ENCODE measurements around the gene SUPT3H.
A peak's percentile ranks its signal among the peaks of the same experiment; 100 is the strongest.
"Not testable (repeated sequence)": the region's sequence is repeated elsewhere in the genome, so short reads cannot be mapped to it uniquely, and the experiment has no call there.

SUPT3H gene

DNA sequence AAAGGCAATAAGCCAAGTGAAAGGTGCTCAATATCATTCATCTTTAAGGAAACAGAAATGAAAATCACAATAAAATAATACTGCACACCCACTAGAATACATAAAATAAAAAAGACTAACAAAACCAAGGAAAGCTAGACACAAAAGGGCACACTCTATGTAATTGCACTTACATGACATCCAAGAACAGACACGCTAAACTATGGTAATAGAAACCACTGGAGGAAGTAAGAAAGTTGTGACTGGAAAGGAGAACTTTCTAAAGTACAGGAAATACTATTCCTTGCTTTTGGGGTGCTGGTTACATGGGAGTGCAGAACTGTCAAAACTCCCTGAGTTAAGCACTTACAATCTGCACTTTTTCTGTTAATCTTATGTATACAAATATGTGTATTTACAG is 303.3 kb downstream of the SUPT3H start:
- Histone ChIP-seq H3K4me3 (ENCODE audit: control insufficient read depth in 1 of 7, extremely low read depth in 1 of 7, insufficient read depth in 4 of 7, low read depth in 2 of 7, low read length in 6 of 7) (no peak overlapping the region), H3K27me3 (replicated peaks in 2 of 5; ENCODE audit: control insufficient read depth in 4 of 5, insufficient read depth in 5 of 5, low read length in 4 of 5) (no peaks in the 10 kb centered on the region), H3K36me3 (ENCODE audit: control insufficient read depth in 4 of 4, insufficient read depth in 4 of 4, low read length in 3 of 4) (no peaks in the 10 kb centered on the region), H3K27ac (ENCODE audit: insufficient read depth in 1 of 2, low read depth in 1 of 2, low read length in 2 of 2, poor library complexity in 1 of 2, severe bottlenecking in 2 of 2) (no peak overlapping the region), H3K4me1 (ENCODE audit: control extremely low read depth in 1 of 4, control insufficient read depth in 4 of 4, insufficient read depth in 4 of 4, low read length in 3 of 4) (peaks cover 0 to 12% (median 5%) of the 10 kb centered on the region in 4 experiments), H3K9me3 (ENCODE audit: control extremely low read depth in 1 of 5, control insufficient read depth in 4 of 5, insufficient read depth in 2 of 5, low read depth in 1 of 5, low read length in 4 of 5) (peaks cover 2 to 18% (median 7%) of the 10 kb centered on the region in 5 experiments)
- no CpG with 5 or more reads among the region's 1 CpG for whole genome bisulfite sequencing (ENCODE audit: insufficient coverage)
- ChIA-PET CTCF (no interaction called here), POLR2A (no interaction called here)
- peak in 2 of 3 donors; percentile 17 to 26 for DNase-seq

DNA sequence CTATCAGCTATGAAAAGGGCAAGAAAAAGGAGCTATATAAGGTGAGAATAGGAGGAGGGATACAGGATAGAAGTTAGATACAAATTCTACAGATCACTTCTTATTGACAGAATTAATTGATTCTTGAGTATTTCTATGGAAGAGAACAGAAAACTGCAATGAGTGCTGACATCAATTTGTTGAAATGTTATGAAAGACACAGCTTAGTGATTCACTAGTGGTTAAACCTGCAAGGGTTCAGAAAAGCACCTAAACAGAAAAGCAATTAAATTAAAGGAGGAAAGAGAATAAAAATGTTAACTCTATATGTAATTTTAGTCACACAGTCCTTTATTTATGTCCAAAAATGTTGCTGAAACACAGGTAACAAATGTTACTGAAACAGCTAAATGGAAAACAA is 304.0 kb downstream of the SUPT3H start:
- no peak for DNase-seq
- H3K4me1 ChIP-seq (ENCODE audit: control extremely low read depth in 1 of 4, control insufficient read depth in 4 of 4, insufficient read depth in 4 of 4, low read length in 3 of 4): peaks cover 0 to 12% (median 5%) of the 10 kb centered on the region in 4 experiments
- POLR2A ChIA-PET: no interaction called here
- no peaks in the 10 kb centered on the region for H3K27me3 ChIP-seq (replicated peaks in 2 of 5; ENCODE audit: control insufficient read depth in 4 of 5, insufficient read depth in 5 of 5, low read length in 4 of 5)
- CTCF ChIA-PET: interaction anchor here (0.6 kb wide), 1 partner anchor 843 kb away, joined by 3 read pairs; no protein-coding TSS in a partner anchor
- H3K27ac ChIP-seq (ENCODE audit: insufficient read depth in 1 of 2, low read depth in 1 of 2, low read length in 2 of 2, poor library complexity in 1 of 2, severe bottlenecking in 2 of 2): no peak overlapping the region
- peaks cover 0 to 11% (median 6%) of the 10 kb centered on the region in 5 experiments for H3K9me3 ChIP-seq (ENCODE audit: control extremely low read depth in 1 of 5, control insufficient read depth in 4 of 5, insufficient read depth in 2 of 5, low read depth in 1 of 5, low read length in 4 of 5)
- no peak overlapping the region for H3K4me3 ChIP-seq (ENCODE audit: control insufficient read depth in 1 of 7, extremely low read depth in 1 of 7, insufficient read depth in 4 of 7, low read depth in 2 of 7, low read length in 6 of 7)
- H3K36me3 ChIP-seq (ENCODE audit: control insufficient read depth in 4 of 4, insufficient read depth in 4 of 4, low read length in 3 of 4): no peaks in the 10 kb centered on the region

DNA sequence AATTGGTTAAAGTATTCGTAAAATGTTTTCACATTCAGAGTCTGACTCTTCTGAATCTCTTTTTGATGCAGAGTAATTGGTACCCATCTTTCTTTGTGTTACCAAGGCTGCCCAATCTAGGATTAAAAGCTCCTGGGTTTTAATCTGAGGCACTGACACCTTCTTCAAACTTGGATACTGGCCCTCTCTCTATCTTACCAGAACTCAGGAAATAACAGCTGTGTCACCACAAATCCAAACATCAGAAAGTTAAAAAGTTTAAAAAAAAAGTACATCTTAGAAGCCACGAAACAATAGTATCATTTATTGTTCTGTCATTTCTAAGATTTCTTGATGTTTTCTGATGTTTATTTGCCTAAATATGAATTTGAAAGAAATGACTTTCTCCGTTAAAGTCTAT is 305.1 kb downstream of the SUPT3H start:
- no peak overlapping the region for H3K4me3 ChIP-seq (ENCODE audit: control insufficient read depth in 1 of 7, extremely low read depth in 1 of 7, insufficient read depth in 4 of 7, low read depth in 2 of 7, low read length in 6 of 7)
- POLR2A ChIA-PET: no interaction called here
- H3K9me3 ChIP-seq (ENCODE audit: control extremely low read depth in 1 of 5, control insufficient read depth in 4 of 5, insufficient read depth in 2 of 5, low read depth in 1 of 5, low read length in 4 of 5): peaks cover 0 to 1% (median 0%) of the 10 kb centered on the region in 5 experiments
- DNase-seq: peak in 2 of 3 donors; percentile 15 to 47
- CTCF ChIA-PET: no interaction called here
- peaks cover 0 to 12% (median 5%) of the 10 kb centered on the region in 4 experiments for H3K4me1 ChIP-seq (ENCODE audit: control extremely low read depth in 1 of 4, control insufficient read depth in 4 of 4, insufficient read depth in 4 of 4, low read length in 3 of 4)
- H3K27ac ChIP-seq (ENCODE audit: insufficient read depth in 1 of 2, low read depth in 1 of 2, low read length in 2 of 2, poor library complexity in 1 of 2, severe bottlenecking in 2 of 2): no peak overlapping the region
- no peaks in the 10 kb centered on the region for H3K36me3 ChIP-seq (ENCODE audit: control insufficient read depth in 4 of 4, insufficient read depth in 4 of 4, low read length in 3 of 4)
- WGBS (ENCODE audit: insufficient coverage): 100% methylated on average over 1 of the region's 3 CpGs
- H3K27me3 ChIP-seq (replicated peaks in 2 of 5; ENCODE audit: control insufficient read depth in 4 of 5, insufficient read depth in 5 of 5, low read length in 4 of 5): no peaks in the 10 kb centered on the region

DNA sequence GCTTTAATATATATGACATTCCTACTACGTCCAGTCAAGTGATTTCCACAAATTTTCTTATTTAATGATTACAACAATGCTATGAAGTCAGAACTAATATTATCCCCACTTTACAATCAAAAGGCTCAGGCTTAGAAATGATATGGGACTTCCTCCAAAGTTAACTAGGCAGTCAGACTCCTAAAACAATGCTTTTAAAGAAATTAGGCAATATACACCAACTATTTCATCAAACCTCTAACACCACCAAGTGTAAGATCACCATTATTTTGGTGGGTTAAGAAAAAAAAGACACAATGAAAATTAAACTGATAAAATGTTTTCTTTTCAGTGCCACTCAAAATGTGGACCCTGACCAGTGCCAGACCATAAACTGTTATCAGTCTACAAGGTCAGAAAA is 305.7 kb downstream of the SUPT3H start:
- POLR2A ChIA-PET: no interaction called here
- Histone ChIP-seq H3K27ac (ENCODE audit: insufficient read depth in 1 of 2, low read depth in 1 of 2, low read length in 2 of 2, poor library complexity in 1 of 2, severe bottlenecking in 2 of 2) (no peak overlapping the region), H3K4me3 (ENCODE audit: control insufficient read depth in 1 of 7, extremely low read depth in 1 of 7, insufficient read depth in 4 of 7, low read depth in 2 of 7, low read length in 6 of 7) (no peak overlapping the region), H3K4me1 (ENCODE audit: control extremely low read depth in 1 of 4, control insufficient read depth in 4 of 4, insufficient read depth in 4 of 4, low read length in 3 of 4) (peaks cover 0 to 12% (median 5%) of the 10 kb centered on the region in 4 experiments), H3K9me3 (ENCODE audit: control extremely low read depth in 1 of 5, control insufficient read depth in 4 of 5, insufficient read depth in 2 of 5, low read depth in 1 of 5, low read length in 4 of 5) (no peaks in the 10 kb centered on the region), H3K36me3 (ENCODE audit: control insufficient read depth in 4 of 4, insufficient read depth in 4 of 4, low read length in 3 of 4) (no peaks in the 10 kb centered on the region), H3K27me3 (replicated peaks in 2 of 5; ENCODE audit: control insufficient read depth in 4 of 5, insufficient read depth in 5 of 5, low read length in 4 of 5) (no peaks in the 10 kb centered on the region)
- CTCF ChIA-PET: no interaction called here
- no peak for DNase-seq
- no CpG with 5 or more reads among the region's 1 CpG for WGBS (ENCODE audit: insufficient coverage)

- no peaks in the 10 kb centered on the region for H3K9me3 ChIP-seq (ENCODE audit: control extremely low read depth in 1 of 5, control insufficient read depth in 4 of 5, insufficient read depth in 2 of 5, low read depth in 1 of 5, low read length in 4 of 5)
- no peaks in the 10 kb centered on the region for H3K36me3 ChIP-seq (ENCODE audit: control insufficient read depth in 4 of 4, insufficient read depth in 4 of 4, low read length in 3 of 4)
- WGBS (ENCODE audit: insufficient coverage): 100% methylated on average over 3 of the region's 3 CpGs
- CTCF ChIA-PET: no interaction called here
- DNase-seq: no peak
- peaks cover 0 to 3% (median 1%) of the 10 kb centered on the region in 4 experiments for H3K4me1 ChIP-seq (ENCODE audit: control extremely low read depth in 1 of 4, control insufficient read depth in 4 of 4, insufficient read depth in 4 of 4, low read length in 3 of 4)
- no peak overlapping the region for H3K4me3 ChIP-seq (ENCODE audit: control insufficient read depth in 1 of 7, extremely low read depth in 1 of 7, insufficient read depth in 4 of 7, low read depth in 2 of 7, low read length in 6 of 7)
- H3K27me3 ChIP-seq (replicated peaks in 2 of 5; ENCODE audit: control insufficient read depth in 4 of 5, insufficient read depth in 5 of 5, low read length in 4 of 5): no peaks in the 10 kb centered on the region
- H3K27ac ChIP-seq (ENCODE audit: insufficient read depth in 1 of 2, low read depth in 1 of 2, low read length in 2 of 2, poor library complexity in 1 of 2, severe bottlenecking in 2 of 2): no peak overlapping the region
- POLR2A ChIA-PET: no interaction called here
Observed at GRCh38 chr6:45069091-45069490, 308.6 kb downstream of the SUPT3H start.

DNA sequence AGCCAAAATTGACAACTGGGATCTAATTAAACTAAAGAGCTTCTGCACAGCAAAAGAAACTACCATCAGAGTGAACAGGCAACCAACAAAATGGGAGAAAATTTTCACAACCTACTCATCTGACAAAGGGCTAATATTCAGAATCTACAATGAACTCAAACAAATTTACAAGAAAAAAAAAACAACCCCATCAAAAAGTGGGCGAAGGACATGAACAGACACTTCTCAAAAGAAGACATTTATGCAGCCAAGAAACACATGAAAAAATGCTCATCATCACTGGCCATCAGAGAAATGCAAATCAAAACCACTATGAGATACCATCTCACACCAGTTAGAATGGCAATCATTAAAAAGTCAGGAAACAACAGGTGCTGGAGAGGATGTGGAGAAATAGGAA is 310.3 kb downstream of the SUPT3H start:
- WGBS (ENCODE audit: insufficient coverage): no CpG with 5 or more reads among the region's 1 CpG
- H3K9me3 ChIP-seq (ENCODE audit: control extremely low read depth in 1 of 5, control insufficient read depth in 4 of 5, insufficient read depth in 2 of 5, low read depth in 1 of 5, low read length in 4 of 5); H3K4me3 ChIP-seq (ENCODE audit: control insufficient read depth in 1 of 7, extremely low read depth in 1 of 7, insufficient read depth in 4 of 7, low read depth in 2 of 7, low read length in 6 of 7); H3K27me3 ChIP-seq (replicated peaks in 2 of 5; ENCODE audit: control insufficient read depth in 4 of 5, insufficient read depth in 5 of 5, low read length in 4 of 5); CTCF ChIA-PET; POLR2A ChIA-PET; DNase-seq; H3K36me3 ChIP-seq (ENCODE audit: control insufficient read depth in 4 of 4, insufficient read depth in 4 of 4, low read length in 3 of 4); H3K4me1 ChIP-seq (ENCODE audit: control extremely low read depth in 1 of 4, control insufficient read depth in 4 of 4, insufficient read depth in 4 of 4, low read length in 3 of 4); H3K27ac ChIP-seq (ENCODE audit: insufficient read depth in 1 of 2, low read depth in 1 of 2, low read length in 2 of 2, poor library complexity in 1 of 2, severe bottlenecking in 2 of 2): not testable (repeated sequence)

- CTCF ChIA-PET; H3K27me3 ChIP-seq (replicated peaks in 2 of 5; ENCODE audit: control insufficient read depth in 4 of 5, insufficient read depth in 5 of 5, low read length in 4 of 5); H3K27ac ChIP-seq (ENCODE audit: insufficient read depth in 1 of 2, low read depth in 1 of 2, low read length in 2 of 2, poor library complexity in 1 of 2, severe bottlenecking in 2 of 2); H3K4me1 ChIP-seq (ENCODE audit: control extremely low read depth in 1 of 4, control insufficient read depth in 4 of 4, insufficient read depth in 4 of 4, low read length in 3 of 4); H3K9me3 ChIP-seq (ENCODE audit: control extremely low read depth in 1 of 5, control insufficient read depth in 4 of 5, insufficient read depth in 2 of 5, low read depth in 1 of 5, low read length in 4 of 5); DNase-seq; H3K36me3 ChIP-seq (ENCODE audit: control insufficient read depth in 4 of 4, insufficient read depth in 4 of 4, low read length in 3 of 4); H3K4me3 ChIP-seq (ENCODE audit: control insufficient read depth in 1 of 7, extremely low read depth in 1 of 7, insufficient read depth in 4 of 7, low read depth in 2 of 7, low read length in 6 of 7); POLR2A ChIA-PET: not testable (repeated sequence)
- WGBS (ENCODE audit: insufficient coverage): 83% methylated on average over 1 of the region's 15 CpGs
Observed at GRCh38 chr6:45062659-45063058, 315.1 kb downstream of the SUPT3H start.

Data from common myeloid progenitor, CD34-positive (primary cell).